Measurements from ENCODE around the gene TSEN15. TPM values are rescaled to one million over a fixed set of nuclear protein-coding genes. Genes with fewer than 3 reads are reported as not detected.
A peak's percentile ranks its signal among the peaks of the same experiment; 100 is the strongest.

The TSEN15 gene
- total and polyA plus RNA-seq, 2 of the 13 experiments (the other 11 are each of a cell fraction or from before 2014, with no cell fraction given): 25.6 to 35.8 TPM

DNA sequence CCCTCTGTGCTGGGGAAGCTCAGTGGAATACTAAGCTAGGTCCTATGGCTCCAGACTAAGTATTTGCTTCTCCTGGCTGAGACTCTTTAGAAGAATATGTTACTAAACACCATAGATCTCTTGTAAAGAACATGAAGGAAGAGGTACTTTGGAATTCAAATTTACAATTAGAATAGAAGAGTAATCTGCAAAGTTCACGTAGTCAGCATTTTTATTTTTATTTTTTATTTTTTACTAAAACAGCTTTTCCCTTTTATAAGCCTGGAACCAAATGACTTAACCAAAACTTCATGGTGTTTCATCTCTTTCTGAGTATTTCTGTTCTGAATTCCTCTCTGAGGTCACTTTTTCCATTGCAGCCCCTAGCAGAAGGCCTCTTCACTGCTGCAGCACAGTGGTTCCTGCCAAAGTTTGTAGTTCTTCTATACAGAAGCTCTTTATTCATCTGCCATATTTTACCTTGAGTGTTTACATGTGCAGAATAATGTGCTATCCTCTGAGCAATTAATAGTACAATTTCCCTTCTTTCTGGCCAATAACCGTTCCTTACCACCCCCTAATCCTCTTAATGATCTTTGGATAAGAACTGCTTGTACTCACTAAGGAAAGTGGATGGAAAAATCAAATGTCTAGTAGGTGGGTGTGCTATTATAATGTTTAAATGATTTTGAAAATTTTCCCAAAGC, 27.2 kb downstream of the TSEN15 start:
- Histone ChIP-seq H3K9ac (ENCODE audit: insufficient read depth, low read depth, low read length) (no peak overlapping the region), H2AFZ (ENCODE audit: low read length) (no peak overlapping the region), H4K20me1 (ENCODE audit: insufficient read depth, low read length) (no peaks in the 10 kb centered on the region), H3K4me2 (ENCODE audit: low read depth, low read length) (no peak overlapping the region), H3K79me2 (ENCODE audit: insufficient read depth, low read length) (no peaks in the 10 kb centered on the region), H3K4me3 (replicated peaks in 1 of 3; ENCODE audit: insufficient read depth in 1 of 3, low read depth in 2 of 3, low read length in 3 of 3) (no peak overlapping the region), H3K36me3 (replicated peaks in 1 of 2; ENCODE audit: control insufficient read depth in 1 of 2, insufficient read depth in 2 of 2, low read length in 2 of 2) (no peaks in the 10 kb centered on the region), H3K9me3 (ENCODE audit: low read length) (no peaks in the 10 kb centered on the region), H3K4me1 (ENCODE audit: insufficient read depth, low read length) (no peaks in the 10 kb centered on the region), H3K27me3 (ENCODE audit: control insufficient read depth in 1 of 2, insufficient read depth in 2 of 2, low read length in 2 of 2) (no peaks in the 10 kb centered on the region), H3K27ac (ENCODE audit: extremely low read length, insufficient read depth, low read length) (no peak overlapping the region)
- CTCF ChIA-PET (ENCODE audit: low intra/inter-chr PET ratio, low total read pairs): no interaction called here
- POLR2A ChIA-PET: no interaction called here
- FAIRE-seq (no peak), ATAC-seq (no peak), DNase-seq (ENCODE audit: low spot score) (no peak)
- TF ChIP-seq SPEN (CRISPR knock-in tag; IDR thresholded peaks at IDR 0.05; ENCODE audit: low read depth) (no peak), JUNB (CRISPR knock-in tag; IDR thresholded peaks at IDR 0.05; ENCODE audit: borderline replicate concordance) (no peak), ZNF263 (CRISPR knock-in tag; IDR thresholded peaks at IDR 0.05) (no peak), ARID2 (CRISPR knock-in tag; IDR thresholded peaks at IDR 0.05; ENCODE audit: borderline replicate concordance) (no peak), POLR2A (IDR thresholded peaks at IDR 0.05; ENCODE audit: insufficient read depth in 1 of 2, low read depth in 2 of 2, low read length in 2 of 2) (no peak), BRD4 (CRISPR knock-in tag; IDR thresholded peaks at IDR 0.05) (no peak), ZNF256 (CRISPR knock-in tag; conservative IDR thresholded peaks at IDR 0.05) (no peak), MAFF (IDR thresholded peaks at IDR 0.05; ENCODE audit: low read depth, low read length) (peak; percentile 42; the same call in 1 of the 2 replicates), TBP (CRISPR knock-in tag; IDR thresholded peaks at IDR 0.05) (no peak), MIER3 (CRISPR knock-in tag; IDR thresholded peaks at IDR 0.05; ENCODE audit: borderline replicate concordance) (no peak), ZNF549 (CRISPR knock-in tag; IDR thresholded peaks at IDR 0.05) (no peak), MAFK (conservative IDR thresholded peaks at IDR 0.05 in 1 of 2, IDR thresholded peaks at IDR 0.05 in 1 of 2; ENCODE audit: low read length in 2 of 2) (peak; percentile 26 to 74; a peak in 2 of 4 replicates)
- TF ChIP-seq, protein P1, sequence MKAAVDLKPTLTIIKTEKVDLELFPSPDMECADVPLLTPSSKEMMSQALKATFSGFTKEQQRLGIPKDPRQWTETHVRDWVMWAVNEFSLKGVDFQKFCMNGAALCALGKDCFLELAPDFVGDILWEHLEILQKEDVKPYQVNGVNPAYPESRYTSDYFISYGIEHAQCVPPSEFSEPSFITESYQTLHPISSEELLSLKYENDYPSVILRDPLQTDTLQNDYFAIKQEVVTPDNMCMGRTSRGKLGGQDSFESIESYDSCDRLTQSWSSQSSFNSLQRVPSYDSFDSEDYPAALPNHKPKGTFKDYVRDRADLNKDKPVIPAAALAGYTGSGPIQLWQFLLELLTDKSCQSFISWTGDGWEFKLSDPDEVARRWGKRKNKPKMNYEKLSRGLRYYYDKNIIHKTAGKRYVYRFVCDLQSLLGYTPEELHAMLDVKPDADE (CRISPR knock-in tag; IDR thresholded peaks at IDR 0.05): no peak
- TF ChIP-seq, protein P2, sequence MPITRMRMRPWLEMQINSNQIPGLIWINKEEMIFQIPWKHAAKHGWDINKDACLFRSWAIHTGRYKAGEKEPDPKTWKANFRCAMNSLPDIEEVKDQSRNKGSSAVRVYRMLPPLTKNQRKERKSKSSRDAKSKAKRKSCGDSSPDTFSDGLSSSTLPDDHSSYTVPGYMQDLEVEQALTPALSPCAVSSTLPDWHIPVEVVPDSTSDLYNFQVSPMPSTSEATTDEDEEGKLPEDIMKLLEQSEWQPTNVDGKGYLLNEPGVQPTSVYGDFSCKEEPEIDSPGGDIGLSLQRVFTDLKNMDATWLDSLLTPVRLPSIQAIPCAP (CRISPR knock-in tag; IDR thresholded peaks at IDR 0.05; ENCODE audit: low read depth): no peak
- in situ Hi-C loops (cut with HindIII; ENCODE audit: extremely low pct_ligation_motif_present, low pct_unique_long_range_greater_than_20kb) (loop anchor here (5.0 to 25.0 kb wide), 3 partner anchors 144 to 584 kb away; no protein-coding TSS in a partner anchor), intact Hi-C loops (cut with micrococcal nuclease; ENCODE audit: unreplicated experiment) (no loop called here)
- no TSS peak for BruUV-seq (replicated peaks)
- 94% methylated on average over 2 of the region's 2 CpGs for WGBS (ENCODE audit: low lambda C conversion rate)

Measured in HepG2 (cell line).